ENCODE data around the gene PEPD. TPM values are rescaled to one million over a fixed set of nuclear protein-coding genes. Genes with fewer than 3 reads are reported as not detected.
A peak's percentile ranks its signal among the peaks of the same experiment; 100 is the strongest.

The PEPD gene
- total RNA-seq, 2 experiments from 2014 or later = 17.5 to 23.0 TPM

- intact Hi-C loops (cut with DNase I, micrococcal nuclease) = no loop called here
- peaks cover 24% of the 10 kb centered on the region for H3K36me3 ChIP-seq (ENCODE audit: insufficient read depth, low read length)
- H3K27ac Mint-ChIP-seq = peak overlapping the region; percentile 30
- no peak for TF ChIP-seq CTCF (IDR thresholded peaks at IDR 0.05)
- H3K4me1 Mint-ChIP-seq (ENCODE audit: low read depth) = peaks cover 34% of the 10 kb centered on the region
- no peaks in the 10 kb centered on the region for H3K9me3 ChIP-seq (ENCODE audit: control insufficient read depth in 1 of 2, insufficient read depth in 1 of 2, low read length in 2 of 2)
- H3K4me3 Mint-ChIP-seq = no peak overlapping the region
- ATAC-seq (ENCODE audit: poor library complexity) (no peak), DNase-seq (no peak)
- no peak overlapping the region for H3K4me3 ChIP-seq (ENCODE audit: low read length)
- H3K27ac ChIP-seq (ENCODE audit: low read depth in 1 of 2, low read length in 2 of 2) = no peak overlapping the region
- H3K4me1 ChIP-seq (ENCODE audit: insufficient read depth, low read length) = peaks cover 2% of the 10 kb centered on the region
- no peaks in the 10 kb centered on the region for H3K27me3 ChIP-seq (ENCODE audit: control insufficient read depth in 1 of 2, insufficient read depth in 2 of 2, low read length in 2 of 2)
- ChIA-PET CTCF (interaction anchor here (1.1 kb wide), 1 partner anchor 25 kb away, joined by 5 read pairs; no protein-coding TSS in a partner anchor), POLR2A (interaction anchor here (1.7 kb wide), 1 partner anchor 8 kb away, joined by 6 read pairs; the partner anchor contains the start of gene CEBPG)
- no peaks in the 10 kb centered on the region for H3K27me3 Mint-ChIP-seq
- peaks cover 48% of the 10 kb centered on the region for H3K36me3 Mint-ChIP-seq (ENCODE audit: low read depth)
- H3K9me3 Mint-ChIP-seq = no peaks in the 10 kb centered on the region
These were observed 139.6 kb downstream of the PEPD start for GRCh38 chr19:33382006-33382405.

- H3K36me3 ChIP-seq (ENCODE audit: insufficient read depth, low read length) = peaks cover 17% of the 10 kb centered on the region
- DNase-seq = no peak
- no peaks in the 10 kb centered on the region for H3K27me3 ChIP-seq (ENCODE audit: control insufficient read depth in 1 of 2, insufficient read depth in 2 of 2, low read length in 2 of 2)
- Mint-ChIP-seq H3K9me3 (no peaks in the 10 kb centered on the region), H3K27me3 (no peaks in the 10 kb centered on the region), H3K4me3 (no peak overlapping the region), H3K4me1 (ENCODE audit: low read depth) (peaks cover 44% of the 10 kb centered on the region), H3K27ac (no peak overlapping the region), H3K36me3 (ENCODE audit: low read depth) (peaks cover 41% of the 10 kb centered on the region)
- no peaks in the 10 kb centered on the region for H3K9me3 ChIP-seq (ENCODE audit: control insufficient read depth in 1 of 2, insufficient read depth in 1 of 2, low read length in 2 of 2)
- TF ChIP-seq CTCF (IDR thresholded peaks at IDR 0.05) = no peak
- no peak for ATAC-seq (ENCODE audit: poor library complexity)
- intact Hi-C loops (cut with DNase I, micrococcal nuclease) = no loop called here
- POLR2A ChIA-PET = no interaction called here
- no peak overlapping the region for H3K27ac ChIP-seq (ENCODE audit: low read depth in 1 of 2, low read length in 2 of 2)
- peaks cover 7% of the 10 kb centered on the region for H3K4me1 ChIP-seq (ENCODE audit: insufficient read depth, low read length)
- CTCF ChIA-PET = interaction anchor here (1.1 kb wide), 1 partner anchor 26 kb away, joined by 5 read pairs; no protein-coding TSS in a partner anchor
- H3K4me3 ChIP-seq (ENCODE audit: low read length) = no peak overlapping the region
These were observed 140.5 kb downstream of the PEPD start for GRCh38 chr19:33381101-33381500.

- intact Hi-C loops (cut with DNase I, micrococcal nuclease) = loop anchor here in 1 of 2 experiments (10.0 kb wide), 1 partner anchor 974 kb away; the partner anchor contains the start of gene DPY19L3
- no peaks in the 10 kb centered on the region for H3K9me3 Mint-ChIP-seq
- peaks cover 14% of the 10 kb centered on the region for H3K36me3 ChIP-seq (ENCODE audit: insufficient read depth, low read length)
These were observed 142.3 kb downstream of the PEPD start for GRCh38 chr19:33379151-33379829.

More at GRCh38 chr19:33379151-33379829, 142.3 kb downstream of the PEPD start:
- H3K27ac Mint-ChIP-seq = no peak overlapping the region
- Histone ChIP-seq H3K9me3 (ENCODE audit: control insufficient read depth in 1 of 2, insufficient read depth in 1 of 2, low read length in 2 of 2) (no peaks in the 10 kb centered on the region), H3K4me3 (ENCODE audit: low read length) (no peak overlapping the region), H3K27me3 (ENCODE audit: control insufficient read depth in 1 of 2, insufficient read depth in 2 of 2, low read length in 2 of 2) (no peaks in the 10 kb centered on the region), H3K27ac (ENCODE audit: low read depth in 1 of 2, low read length in 2 of 2) (no peak overlapping the region), H3K4me1 (ENCODE audit: insufficient read depth, low read length) (peaks cover 24% of the 10 kb centered on the region)
- H3K27me3 Mint-ChIP-seq = no peaks in the 10 kb centered on the region
- CTCF ChIA-PET = no interaction called here
- no peak for DNase-seq
- H3K36me3 Mint-ChIP-seq (ENCODE audit: low read depth) = peaks cover 41% of the 10 kb centered on the region
- no peak overlapping the region for H3K4me3 Mint-ChIP-seq
- TF ChIP-seq CTCF (IDR thresholded peaks at IDR 0.05) = no peak
- peaks cover 62% of the 10 kb centered on the region for H3K4me1 Mint-ChIP-seq (ENCODE audit: low read depth)
- POLR2A ChIA-PET = no interaction called here
- ATAC-seq (ENCODE audit: poor library complexity) = no peak

Measured in CD4-positive, alpha-beta T cell (primary cell).